NCI-H146 treated with DMSO at 0.1 percent for 48 hours (cell line): ENCODE results near the gene TRIM69.
"Not testable (repeated sequence)": the region's sequence is repeated elsewhere in the genome, so short reads cannot be mapped to it uniquely, and the experiment has no call there.

Source experiments
- DNase-seq: peaks from one replicate; lab custom pipeline; 2025; ENCODE audit not compliant: unreplicated experiment; lab: John Stamatoyannopoulos, UW

The TRIM69 gene

GRCh38 chr15:44736181-44736765 lies at the start of gene TRIM69:
TRIM69 (plus strand) TSS chr15:44736528; CDS start chr15:44736705, 177 bp downstream.
- no peak for DNase-seq

GRCh38 chr15:44689318-44689717 lies 47.0 kb upstream of the TRIM69 start:
- DNase-seq = not testable (repeated sequence)

- DNase-seq = not testable (repeated sequence)
Measured at GRCh38 chr15:44690245-44690644, 46.1 kb upstream of the TRIM69 start.

GRCh38 chr15:44692659-44693058 lies 43.7 kb upstream of the TRIM69 start:
- DNase-seq = no peak

- no peak for DNase-seq
Measured at GRCh38 chr15:44694416-44694815, 41.9 kb upstream of the TRIM69 start.

GRCh38 chr15:44695294-44695693 lies 41.0 kb upstream of the TRIM69 start:
- DNase-seq = no peak

- no peak for DNase-seq
Measured at GRCh38 chr15:44697014-44697413, 39.3 kb upstream of the TRIM69 start.

GRCh38 chr15:44698641-44699040 lies 37.7 kb upstream of the TRIM69 start:
- no peak for DNase-seq

GRCh38 chr15:44700676-44701075 lies 35.7 kb upstream of the TRIM69 start:
- not testable (repeated sequence) for DNase-seq

GRCh38 chr15:44705986-44706385 lies 30.3 kb upstream of the TRIM69 start:
- DNase-seq = no peak

- no peak for DNase-seq
Measured at GRCh38 chr15:44706401-44706800, 29.9 kb upstream of the TRIM69 start.

- DNase-seq = no peak
Measured at GRCh38 chr15:44706946-44707636, 29.2 kb upstream of the TRIM69 start.

GRCh38 chr15:44710236-44711095 lies 25.9 kb upstream of the TRIM69 start:
- DNase-seq = no peak

GRCh38 chr15:44711096-44711742 lies 25.1 kb upstream of the TRIM69 start, which contains the start of the genes B2M and PATL2:
B2M (plus strand) TSS chr15:44711517; CDS start chr15:44711547, 30 bp downstream.
PATL2 (minus strand) TSS chr15:44711323; CDS start chr15:44676490, 34,833 bp downstream.
- peak; percentile 73 for DNase-seq

- DNase-seq = no peak
Measured at GRCh38 chr15:44711743-44712345, 24.5 kb upstream of the TRIM69 start.

- no peak for DNase-seq
Measured at GRCh38 chr15:44712346-44713005, 23.9 kb upstream of the TRIM69 start.

- no peak for DNase-seq
Measured at GRCh38 chr15:44713006-44713966, 23.0 kb upstream of the TRIM69 start.

- DNase-seq = no peak
Measured at GRCh38 chr15:44715142-44715796, 21.1 kb upstream of the TRIM69 start.
